Fibroblast of pulmonary artery (primary cell): ENCODE results near the gene RPS21.

Experiments
- DNase-seq: peaks from one replicate; pipeline ENCODE4 v3.0.0-alpha.2; 2010; ENCODE audit warnings: low read depth
- H3K4me3 ChIP-seq: replicated peaks from 2 replicates; pipeline ENCODE4 v1.5.1; 2011; ENCODE audit warnings: low read depth, mild to moderate bottlenecking, control low read depth, low read length, moderate library complexity
- TF ChIP-seq, protein P1 (sequence below): IDR thresholded peaks from 2 replicates; pipeline ENCODE4 v1.5.1; 2011; ENCODE audit warnings: mild to moderate bottlenecking, control low read depth, low read length, inconsistent platforms; ENCODE audit errors: missing control alignments

RPS21 gene

DNA sequence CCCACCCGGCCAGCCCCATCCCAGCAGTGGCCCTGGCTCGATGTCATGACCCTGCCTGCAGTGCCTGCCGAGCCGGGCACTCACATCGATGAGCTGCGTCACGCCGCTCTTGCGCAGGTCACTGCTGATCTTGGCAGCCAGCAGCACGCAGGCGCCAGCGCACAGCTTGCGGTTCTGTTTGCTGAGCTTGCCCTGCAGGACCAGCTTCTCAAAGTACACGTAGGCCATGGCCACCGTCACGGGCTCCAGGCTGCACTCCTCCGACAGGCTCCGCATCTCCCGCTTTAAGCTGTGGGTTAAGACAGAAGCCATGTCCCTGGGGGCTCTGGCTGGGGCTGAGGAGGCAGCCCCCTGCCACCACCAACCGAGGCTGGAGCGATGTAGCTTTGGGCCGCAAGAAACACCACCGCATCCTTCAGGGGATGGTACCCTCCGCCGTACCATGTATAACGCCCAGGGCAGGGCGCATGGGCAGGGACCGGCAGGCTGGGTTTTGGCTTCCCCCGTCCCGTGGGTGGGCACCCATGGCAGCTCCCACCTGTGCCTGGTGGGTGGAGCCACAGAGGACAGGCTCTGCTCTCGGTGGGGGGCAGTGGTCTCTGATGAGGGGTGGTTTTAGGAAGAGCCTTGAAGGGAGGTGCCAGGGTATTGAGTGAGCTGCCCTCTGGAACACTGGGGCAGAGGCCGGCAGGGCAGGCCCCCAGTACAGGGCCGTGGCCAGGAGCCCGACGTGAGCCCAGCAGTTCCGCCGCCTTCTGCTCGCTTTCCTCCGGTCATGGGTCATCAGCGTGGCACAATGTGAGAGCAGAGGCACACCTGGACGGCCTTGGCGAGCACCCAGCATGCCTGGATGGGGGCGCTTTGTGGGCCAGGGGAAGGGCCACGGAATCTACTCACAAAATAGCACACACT is 4.5 kb downstream of the RPS21 start:
- DNase-seq: no peak
- TF ChIP-seq, protein P1, sequence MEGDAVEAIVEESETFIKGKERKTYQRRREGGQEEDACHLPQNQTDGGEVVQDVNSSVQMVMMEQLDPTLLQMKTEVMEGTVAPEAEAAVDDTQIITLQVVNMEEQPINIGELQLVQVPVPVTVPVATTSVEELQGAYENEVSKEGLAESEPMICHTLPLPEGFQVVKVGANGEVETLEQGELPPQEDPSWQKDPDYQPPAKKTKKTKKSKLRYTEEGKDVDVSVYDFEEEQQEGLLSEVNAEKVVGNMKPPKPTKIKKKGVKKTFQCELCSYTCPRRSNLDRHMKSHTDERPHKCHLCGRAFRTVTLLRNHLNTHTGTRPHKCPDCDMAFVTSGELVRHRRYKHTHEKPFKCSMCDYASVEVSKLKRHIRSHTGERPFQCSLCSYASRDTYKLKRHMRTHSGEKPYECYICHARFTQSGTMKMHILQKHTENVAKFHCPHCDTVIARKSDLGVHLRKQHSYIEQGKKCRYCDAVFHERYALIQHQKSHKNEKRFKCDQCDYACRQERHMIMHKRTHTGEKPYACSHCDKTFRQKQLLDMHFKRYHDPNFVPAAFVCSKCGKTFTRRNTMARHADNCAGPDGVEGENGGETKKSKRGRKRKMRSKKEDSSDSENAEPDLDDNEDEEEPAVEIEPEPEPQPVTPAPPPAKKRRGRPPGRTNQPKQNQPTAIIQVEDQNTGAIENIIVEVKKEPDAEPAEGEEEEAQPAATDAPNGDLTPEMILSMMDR: no peak
- no peak overlapping the region for H3K4me3 ChIP-seq

DNA sequence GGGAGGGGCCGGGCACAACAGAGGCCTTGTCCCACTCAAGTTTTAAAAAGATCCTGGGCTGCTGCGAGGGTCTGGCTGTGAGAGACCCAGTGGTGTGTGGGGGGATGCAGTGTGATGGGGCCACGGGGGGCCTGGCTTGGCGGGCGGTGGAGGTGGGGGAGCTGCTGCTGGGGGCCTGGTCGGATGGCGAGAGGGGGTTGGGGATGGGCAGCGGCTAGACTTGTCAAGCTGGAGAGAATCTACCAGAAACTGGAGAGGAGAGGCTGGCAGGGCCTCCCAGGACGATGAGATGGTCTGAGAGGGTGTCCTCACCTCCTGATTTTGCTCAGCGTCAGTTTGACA is 5.1 kb downstream of the RPS21 start:
- H3K4me3 ChIP-seq: no peak overlapping the region
- no peak for DNase-seq
- TF ChIP-seq, protein P1: no peak

DNA sequence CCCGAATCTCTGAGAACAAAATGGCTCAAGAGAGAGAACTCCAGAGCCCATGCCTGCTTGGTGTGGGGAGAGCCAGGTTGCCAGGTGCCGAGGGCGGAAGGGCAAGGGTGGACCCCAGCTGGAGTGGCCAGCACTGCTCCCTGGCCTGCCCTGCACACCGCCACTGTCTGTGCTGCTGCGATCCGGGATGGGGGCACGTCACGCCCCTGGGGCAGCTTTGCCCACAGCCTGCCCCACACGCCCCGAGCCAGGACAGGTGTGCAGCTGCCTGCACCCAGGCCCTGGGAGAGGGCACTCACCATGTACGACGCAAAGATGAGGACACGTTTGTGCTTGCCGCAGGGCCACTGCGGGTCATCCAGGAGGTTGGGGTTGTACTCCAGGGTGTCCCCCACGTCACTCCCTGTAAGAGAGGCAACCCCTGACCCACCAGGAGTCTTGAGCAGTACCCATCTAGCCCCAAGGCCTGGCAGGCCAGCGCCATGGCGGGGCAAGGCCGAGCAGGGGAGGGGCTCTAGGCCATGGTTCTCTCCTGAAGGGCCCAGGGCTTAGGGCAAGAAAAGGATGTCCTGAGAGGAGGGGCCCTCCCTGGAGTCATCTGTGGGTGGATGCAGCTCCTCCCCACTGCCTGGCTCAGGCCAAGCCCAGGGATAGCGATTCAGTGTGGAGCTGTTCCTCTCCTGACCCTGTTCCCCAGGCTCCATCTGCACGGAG is 5.9 kb downstream of the RPS21 start:
- TF ChIP-seq, protein P1: no peak
- no peak for DNase-seq
- no peak overlapping the region for H3K4me3 ChIP-seq

DNA sequence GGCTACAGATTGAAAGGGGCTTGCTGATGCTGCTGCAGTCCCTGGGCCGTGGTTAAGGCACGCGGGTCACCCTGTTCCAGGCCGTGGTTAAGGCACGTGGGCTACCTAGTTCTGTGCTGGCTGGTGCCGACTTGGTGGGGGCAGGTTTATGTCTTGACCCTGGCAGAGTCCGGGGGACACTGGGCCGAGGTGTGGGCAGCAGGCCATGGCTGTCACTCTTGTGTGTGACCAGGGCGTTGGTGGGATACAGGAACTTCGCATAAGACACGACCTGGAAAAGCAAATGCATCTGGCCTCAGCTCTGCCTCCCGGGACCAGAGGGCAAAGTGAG is 6.4 kb downstream of the RPS21 start:
- TF ChIP-seq, protein P1: no peak
- DNase-seq: no peak
- H3K4me3 ChIP-seq: no peak overlapping the region

DNA sequence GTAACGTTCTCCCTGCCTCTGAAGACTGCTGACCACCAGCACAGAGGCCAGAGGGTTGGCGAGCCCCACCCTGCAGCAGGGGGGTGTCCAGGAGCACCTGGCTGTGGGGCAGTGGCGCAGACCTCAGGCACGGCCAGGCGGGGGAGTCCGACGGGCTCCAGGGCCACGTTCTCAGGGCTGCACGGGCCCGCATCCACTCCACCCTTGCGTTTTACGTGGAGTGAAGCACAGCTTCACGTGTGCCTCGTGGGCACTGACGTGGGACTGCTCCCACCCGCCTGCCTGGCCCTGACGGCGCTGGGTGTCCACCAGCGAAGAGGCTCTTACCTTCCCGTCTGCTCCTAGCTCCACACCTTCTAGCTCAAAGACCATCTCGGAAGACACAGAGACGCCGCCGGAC is 6.9 kb downstream of the RPS21 start:
- TF ChIP-seq, protein P1: no peak
- no peak overlapping the region for H3K4me3 ChIP-seq
- no peak for DNase-seq

DNA sequence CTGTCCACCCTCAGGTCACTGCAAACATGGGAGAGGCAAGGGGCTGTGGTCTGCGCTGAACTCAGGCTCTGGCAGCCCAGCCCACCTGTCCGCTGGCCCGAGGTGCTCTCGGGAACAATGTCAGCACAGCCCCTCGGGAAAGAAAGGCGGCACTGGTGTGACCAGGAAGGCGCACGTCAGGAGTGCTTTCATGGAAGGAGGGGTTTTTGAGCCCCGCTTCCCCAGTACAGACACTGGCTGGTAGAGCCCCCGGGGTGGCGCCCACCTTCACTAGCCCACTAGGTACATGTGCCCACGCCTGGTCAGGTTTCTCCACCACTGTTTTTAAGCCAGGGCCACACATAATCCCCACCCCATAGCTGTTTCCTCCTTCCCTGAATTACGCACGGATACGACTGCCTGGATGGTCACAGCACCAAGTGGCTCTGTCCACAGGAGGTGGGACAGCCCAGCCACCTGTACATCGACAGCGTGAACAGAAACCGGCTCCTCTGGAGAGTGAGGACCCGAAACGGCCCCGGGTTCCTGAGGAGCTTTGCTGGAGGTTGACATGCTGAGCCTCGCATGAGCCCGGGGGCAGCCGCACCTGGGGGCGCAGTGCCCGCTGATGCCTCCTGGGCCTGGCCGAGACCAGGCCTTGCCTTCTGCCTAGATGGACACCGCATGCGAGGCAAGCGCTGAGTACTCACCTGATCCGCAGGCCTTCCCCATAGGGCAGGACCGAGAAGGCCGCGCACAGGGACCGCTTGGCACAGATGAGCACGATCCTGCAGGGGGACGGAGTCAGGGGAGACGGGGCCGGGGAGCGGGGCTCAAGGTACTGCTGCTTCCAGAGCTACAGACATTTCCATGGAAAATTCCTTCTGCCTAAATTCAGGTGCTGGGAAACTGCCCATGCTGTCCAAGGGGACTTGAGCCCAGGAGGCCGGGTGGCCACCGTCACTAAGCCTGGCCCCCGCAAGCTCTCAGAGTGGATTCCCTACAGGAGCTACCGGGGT is 7.6 kb downstream of the RPS21 start:
- no peak for DNase-seq
- TF ChIP-seq, protein P1: no peak
- H3K4me3 ChIP-seq: no peak overlapping the region
